ENCODE results near the gene SEC14L2.
A peak's percentile ranks its signal among the peaks of the same experiment; 100 is the strongest.

Gene SEC14L2

GRCh38 chr22:30396871-30397655 lies at the start of gene SEC14L2:
Gene SEC14L2, plus strand, starts transcription at chr22:30397018. Its CDS starts 99 bp downstream, at chr22:30397117.
- DNase-seq = peak; percentile 29

DNA sequence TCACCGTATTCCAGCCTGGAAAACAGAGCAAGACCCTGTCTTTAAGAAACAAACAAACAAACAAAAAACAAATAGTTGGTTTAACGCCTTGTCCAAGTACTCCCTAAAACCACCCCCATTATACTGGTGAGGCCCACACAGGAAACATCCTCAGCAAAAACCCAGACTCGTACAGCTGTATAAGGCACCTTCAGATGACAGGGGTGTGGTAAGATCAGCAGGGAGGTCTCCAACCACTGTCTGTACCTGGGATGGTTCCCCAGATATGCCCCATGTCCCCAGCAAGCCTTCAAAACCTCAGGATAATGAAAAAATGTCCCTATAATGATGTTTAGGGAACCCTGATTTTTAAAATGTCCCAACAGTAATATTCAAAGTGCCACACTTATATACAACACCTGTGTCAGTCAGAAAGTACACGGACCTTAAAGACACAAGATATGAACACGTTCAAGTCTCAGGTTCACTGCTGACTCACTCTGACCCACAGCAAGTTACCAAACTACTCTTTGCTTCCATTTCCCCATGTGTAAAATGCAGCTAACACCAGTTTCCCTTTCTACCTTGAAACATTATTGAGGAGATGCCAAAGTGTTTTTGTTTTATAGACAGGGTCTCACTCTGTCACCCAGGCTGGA lies 49.4 kb upstream of the SEC14L2 start:
- DNase-seq = no peak

GRCh38 chr22:30348404-30348803 lies 48.4 kb upstream of the SEC14L2 start:
- no peak for DNase-seq

DNA sequence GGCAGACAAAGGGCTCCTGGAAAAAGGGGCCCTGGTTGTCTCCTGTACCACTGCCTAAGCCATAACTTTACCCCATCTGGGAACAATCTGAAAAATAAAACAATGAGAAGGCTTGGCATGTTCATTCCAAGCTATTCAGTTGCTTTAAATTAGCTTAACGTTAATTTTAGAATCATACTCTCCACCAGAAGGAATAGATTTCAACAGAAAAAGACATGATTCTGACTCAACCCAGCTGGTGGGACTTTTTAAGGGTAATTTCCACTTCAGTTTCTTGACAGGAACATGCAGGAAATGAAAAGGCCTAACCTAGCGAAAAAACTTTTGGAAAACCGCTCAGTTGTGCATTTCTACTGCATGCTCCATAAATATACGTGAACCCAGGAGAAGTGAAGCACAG lies 48.0 kb upstream of the SEC14L2 start:
- DNase-seq = no peak

DNA sequence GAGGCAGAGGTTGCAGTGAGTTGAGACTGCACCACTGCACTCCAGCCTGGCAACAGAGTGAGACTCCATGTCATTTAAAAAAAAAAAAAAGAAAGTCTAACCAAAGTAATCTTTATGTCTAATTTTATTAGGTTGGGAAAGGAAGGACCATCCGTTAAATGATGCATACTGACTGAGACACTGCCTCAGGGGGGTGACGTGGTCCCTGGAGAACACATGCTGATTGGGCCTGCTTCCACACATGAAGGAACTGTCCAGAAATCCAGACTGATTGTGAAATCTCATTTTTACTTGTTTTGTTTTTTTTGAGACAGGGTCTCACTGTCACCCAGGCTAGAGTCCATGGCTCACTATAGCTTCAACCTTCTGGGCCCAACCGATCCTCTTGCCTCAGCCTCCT lies 45.6 kb upstream of the SEC14L2 start:
- no peak for DNase-seq

DNA sequence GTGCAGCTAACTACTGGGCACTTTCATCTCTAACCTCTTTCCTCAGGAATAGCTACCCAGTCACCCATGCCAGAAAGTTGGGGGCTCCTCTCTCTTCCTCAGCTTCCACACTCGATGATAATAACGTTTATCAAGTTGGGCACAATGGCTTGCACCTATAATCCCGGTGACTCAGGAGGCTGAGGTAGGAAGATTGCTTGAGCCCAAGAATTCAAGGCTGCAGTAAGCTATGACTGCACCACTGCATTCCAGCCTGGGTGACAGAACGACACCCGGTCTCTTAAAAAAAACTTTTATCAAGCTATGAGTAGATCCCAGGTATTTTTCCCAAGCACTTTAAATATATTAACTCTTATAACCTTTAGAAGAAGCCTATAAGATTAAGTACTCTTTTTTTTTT lies 42.2 kb upstream of the SEC14L2 start:
- DNase-seq = no peak

DNA sequence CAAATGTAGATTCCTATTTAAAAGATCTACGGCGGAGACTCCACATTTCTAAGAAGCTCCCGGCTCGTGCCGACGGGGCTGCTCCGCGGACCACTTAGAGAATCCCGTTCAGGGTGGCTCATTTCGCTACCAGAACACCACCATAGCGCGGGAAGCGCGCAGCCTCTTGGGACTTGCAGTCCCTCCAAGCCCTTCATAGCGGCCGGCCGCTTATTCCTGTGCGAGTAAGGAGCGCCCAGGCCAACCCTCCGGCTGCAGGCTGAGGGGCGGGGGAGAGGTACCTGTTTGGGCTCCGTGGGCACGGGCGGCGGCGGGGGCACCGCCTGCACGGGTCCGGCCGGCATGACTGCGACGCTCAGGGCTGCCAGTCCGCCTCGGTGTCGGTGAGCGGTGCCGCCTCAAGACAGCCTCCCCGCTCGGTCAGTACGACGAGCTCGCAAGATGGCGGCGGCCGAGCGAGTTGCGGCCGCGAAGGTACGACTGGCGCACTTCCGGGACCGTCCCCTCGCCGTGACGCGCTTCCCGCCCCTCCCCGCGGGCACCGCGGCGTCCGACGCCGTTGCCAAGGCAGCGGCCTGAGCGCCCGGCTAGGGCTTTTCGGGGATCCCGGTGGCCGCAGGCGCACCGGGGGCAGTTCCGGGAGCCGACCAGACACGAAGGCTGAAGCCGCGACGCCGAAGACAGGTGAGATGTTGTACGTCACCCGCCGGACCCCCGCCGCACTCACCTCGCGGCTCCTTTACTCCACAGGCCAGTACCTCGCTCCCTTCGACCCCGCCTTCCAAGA lies 40.2 kb upstream of the SEC14L2 start, which contains the start of the genes CCDC157 and SF3A1:
CCDC157 (plus strand) TSS at position 559 of the 787 bp plus-strand sequence. CDS start 8,994 bp downstream, outside the sequence.
SF3A1 (minus strand) TSS at position 446 of the 787 bp plus-strand sequence; CDS start at position 344, 102 bp downstream.
- peak; percentile 79 for DNase-seq

DNA sequence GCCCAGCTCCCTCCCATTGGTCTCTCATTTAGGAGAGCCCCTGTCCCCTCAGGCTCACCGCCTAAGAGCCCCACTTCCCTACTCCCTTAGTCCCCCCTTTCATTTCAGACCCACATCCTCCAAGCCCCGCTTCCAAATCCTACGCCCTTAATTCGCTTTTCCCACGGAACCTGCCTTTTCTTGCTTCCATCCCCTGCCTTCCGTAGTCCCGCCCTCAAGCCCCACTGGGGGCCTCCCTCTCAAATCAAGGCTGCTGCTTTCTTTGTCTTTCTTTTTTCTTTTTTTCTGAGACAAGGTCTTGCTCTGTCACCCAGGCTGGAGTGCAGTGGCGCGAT lies 39.6 kb upstream of the SEC14L2 start:
- DNase-seq = no peak

DNA sequence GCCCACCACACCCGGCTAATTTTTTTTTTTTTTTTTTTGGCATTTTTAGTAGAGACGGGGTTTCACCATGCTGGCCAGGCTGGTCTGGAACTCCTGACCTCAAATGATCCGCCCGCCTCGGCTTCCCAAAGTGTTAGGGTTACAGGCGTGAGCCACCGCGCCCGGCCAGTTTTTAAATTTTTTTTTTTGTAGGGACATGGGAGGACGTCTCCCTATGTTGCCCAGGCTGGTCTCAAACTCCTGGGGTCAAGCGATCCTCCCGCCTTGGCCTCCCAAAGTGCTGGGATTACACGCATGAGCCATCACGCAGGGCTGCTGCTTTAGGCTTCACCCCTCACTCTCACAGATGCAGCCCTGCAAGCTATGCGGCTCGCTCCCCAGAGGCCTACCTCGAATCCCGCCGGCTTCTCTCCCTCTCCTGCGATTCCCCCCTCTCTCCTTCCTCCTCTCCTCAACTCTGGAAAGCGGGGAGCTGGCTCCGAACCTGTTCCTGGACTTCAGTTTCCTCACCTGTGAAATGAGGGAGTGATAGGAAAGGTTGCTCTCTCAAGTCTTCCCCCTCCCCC lies 39.1 kb upstream of the SEC14L2 start:
- no peak for DNase-seq

GRCh38 chr22:30358541-30358940 lies 38.3 kb upstream of the SEC14L2 start:
- no peak for DNase-seq

- DNase-seq = no peak
Observed at GRCh38 chr22:30361916-30362650, 34.7 kb upstream of the SEC14L2 start.

DNA sequence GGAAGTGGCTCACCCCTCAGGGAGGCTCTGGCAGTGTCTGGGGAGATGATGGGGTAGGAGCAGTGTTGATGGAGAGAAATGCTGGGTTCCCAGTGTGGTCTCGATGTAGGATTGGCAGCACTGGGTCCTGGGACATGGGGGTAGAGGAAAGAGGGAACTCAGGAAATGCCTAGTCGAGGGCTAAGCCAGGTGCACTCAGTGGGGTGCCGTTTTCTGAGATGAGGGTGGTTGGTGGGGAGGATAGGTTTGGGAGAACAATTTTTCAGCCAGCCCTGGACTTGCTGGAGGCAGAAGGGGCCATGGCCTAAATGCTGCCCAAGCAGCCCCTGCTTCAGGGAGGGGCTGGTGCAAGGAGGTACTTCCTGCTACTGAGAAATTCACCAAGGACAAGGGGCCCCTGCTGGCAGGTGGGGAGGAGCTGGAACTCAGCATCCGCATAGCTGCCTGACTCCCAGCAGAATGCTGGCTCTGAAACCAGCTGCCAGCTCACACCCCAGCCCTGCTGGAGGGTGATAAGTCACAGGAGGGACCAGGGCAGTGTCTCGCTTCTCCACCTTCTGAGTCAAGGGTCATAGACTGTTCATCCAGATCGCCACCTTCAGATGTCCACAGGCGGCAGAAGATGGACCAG lies 34.1 kb upstream of the SEC14L2 start:
- no peak for DNase-seq

DNA sequence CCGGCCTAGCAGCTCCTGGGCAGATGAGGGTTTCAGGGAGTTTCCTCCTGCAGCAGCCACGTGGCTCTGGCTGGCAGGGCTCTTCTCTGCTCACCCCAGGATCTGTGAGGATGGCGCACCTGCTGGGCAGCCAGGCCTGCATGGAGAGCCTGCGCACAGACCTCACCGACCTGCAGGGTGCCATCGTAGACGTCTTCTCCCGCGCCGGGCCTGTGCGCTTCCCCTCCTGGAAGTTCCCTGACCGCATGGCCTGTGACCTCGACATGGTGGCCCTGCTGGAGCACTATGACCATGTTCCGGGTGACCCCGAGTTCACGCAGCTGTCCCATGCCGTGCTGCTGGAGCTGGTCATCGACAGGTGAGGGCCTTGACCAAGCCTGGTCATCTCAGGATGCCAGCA lies 30.9 kb upstream of the SEC14L2 start:
- DNase-seq = no peak

DNA sequence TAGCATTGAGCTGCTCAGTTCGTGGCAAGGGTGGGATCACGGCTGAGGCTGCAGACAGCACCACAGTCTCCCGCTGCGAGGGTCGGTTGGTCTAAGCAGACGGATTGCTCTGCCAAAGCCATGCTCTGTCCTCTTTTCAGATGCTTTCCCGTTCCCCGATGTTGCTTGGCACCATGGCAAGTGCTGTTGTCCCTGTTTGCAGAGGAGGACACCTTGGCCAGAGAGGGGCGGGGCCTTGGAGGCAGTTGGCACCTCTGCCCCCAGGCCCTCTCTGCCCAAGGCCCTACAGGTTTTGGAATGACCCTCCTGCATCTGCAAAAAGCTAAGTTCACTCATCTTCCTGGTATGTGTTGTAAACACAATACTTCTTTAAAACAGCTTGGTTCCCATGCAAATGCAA lies 28.4 kb upstream of the SEC14L2 start:
- DNase-seq = no peak

GRCh38 chr22:30370641-30371230 lies 26.1 kb upstream of the SEC14L2 start:
- no peak for DNase-seq

DNA sequence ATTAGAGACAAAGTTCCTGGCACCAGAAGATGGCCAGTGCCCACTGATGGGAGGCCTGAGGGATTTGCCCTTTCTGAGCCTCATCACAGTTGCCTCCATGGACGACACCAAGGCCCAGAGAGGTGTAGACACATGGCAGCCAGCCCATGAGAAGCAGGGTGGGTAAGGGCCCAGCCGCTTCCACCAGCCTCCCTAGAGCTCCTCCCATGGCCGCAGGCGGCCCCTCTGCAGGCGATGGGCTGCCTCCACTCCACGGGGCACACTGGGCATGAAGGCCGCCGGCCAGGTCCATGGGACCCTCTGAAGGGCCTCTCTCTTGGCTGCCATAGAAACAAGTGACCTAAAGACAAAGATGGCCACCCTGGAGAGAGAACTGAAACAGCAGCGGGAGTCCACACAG lies 25.5 kb upstream of the SEC14L2 start:
- DNase-seq = no peak

GRCh38 chr22:30371981-30372380 lies 24.8 kb upstream of the SEC14L2 start:
- DNase-seq = no peak

GRCh38 chr22:30372915-30373314 lies 23.9 kb upstream of the SEC14L2 start:
- no peak for DNase-seq

GRCh38 chr22:30373331-30374325 lies 23.2 kb upstream of the SEC14L2 start:
- no peak for DNase-seq

DNA sequence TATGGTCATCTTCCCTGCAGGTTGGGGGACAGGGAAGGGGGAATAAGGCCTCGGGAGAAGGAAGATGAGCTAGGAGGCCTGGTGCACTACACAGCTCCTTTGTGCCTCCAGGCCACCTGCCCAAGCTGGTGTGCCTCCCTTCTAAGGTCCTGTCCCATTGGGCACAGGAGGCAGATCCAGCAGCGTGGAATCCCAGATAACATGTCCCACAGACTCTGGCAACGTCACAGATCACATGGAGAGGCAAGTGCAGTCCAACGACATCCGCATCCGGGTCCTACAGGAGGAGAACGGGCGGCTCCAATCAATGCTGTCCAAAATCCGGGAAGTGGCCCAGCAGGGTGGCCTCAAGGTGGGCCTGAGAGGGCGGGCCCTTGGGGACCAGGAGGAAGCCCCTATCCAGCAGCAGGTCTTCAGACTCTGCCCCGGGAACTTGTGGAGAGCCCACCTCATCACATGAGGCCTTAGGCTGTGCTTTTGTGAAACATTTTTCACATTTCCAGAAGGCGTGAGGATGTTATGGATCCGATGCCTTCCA lies 21.4 kb upstream of the SEC14L2 start:
- DNase-seq = no peak
